ENCODE measurements around the gene NLRX1.

The NLRX1 gene, protein sequence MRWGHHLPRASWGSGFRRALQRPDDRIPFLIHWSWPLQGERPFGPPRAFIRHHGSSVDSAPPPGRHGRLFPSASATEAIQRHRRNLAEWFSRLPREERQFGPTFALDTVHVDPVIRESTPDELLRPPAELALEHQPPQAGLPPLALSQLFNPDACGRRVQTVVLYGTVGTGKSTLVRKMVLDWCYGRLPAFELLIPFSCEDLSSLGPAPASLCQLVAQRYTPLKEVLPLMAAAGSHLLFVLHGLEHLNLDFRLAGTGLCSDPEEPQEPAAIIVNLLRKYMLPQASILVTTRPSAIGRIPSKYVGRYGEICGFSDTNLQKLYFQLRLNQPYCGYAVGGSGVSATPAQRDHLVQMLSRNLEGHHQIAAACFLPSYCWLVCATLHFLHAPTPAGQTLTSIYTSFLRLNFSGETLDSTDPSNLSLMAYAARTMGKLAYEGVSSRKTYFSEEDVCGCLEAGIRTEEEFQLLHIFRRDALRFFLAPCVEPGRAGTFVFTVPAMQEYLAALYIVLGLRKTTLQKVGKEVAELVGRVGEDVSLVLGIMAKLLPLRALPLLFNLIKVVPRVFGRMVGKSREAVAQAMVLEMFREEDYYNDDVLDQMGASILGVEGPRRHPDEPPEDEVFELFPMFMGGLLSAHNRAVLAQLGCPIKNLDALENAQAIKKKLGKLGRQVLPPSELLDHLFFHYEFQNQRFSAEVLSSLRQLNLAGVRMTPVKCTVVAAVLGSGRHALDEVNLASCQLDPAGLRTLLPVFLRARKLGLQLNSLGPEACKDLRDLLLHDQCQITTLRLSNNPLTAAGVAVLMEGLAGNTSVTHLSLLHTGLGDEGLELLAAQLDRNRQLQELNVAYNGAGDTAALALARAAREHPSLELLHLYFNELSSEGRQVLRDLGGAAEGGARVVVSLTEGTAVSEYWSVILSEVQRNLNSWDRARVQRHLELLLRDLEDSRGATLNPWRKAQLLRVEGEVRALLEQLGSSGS

DNA sequence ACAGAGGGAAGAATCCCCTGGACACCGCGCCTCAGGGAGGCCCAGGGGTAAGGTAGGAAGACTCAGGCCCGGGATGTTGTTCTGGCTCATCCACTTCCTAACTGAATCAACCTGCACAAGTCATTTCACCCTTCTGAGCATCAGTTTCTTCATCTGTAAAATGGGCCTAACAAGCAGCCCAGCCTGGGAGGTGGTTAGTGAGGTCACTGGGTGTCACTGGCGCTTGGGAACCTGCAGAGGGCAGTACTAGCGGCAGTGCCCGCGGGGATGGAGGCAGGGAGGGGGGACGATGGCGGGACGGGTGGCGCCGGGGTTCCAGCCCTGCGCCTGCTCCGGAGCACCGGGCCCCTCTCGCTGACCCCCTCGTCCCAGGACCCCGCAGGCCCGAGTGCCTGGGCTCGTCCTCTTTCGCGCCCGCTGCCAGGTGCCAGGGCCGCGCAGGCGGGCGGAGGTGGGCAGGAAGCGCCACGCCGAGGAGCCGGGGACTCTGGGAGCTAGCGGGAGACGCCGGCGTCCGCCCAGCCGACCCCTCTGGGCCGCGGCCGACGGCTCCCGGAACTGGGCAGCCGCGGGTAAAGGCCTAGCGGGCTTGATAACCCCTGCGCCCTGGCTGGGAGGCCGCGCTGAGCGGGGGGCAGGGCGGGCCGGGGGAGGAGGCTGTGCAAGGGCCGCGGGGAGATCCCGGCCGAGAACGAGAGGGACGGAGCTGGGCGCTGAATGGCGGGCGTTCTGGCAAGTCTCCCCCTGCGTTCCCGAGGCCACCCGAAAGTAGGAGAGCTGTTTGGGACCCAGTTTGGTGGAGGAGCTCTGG, at the start of gene NLRX1:
Gene NLRX1, plus strand, starts transcription at position 255 of the 811 bp plus-strand sequence. CDS start 2,679 bp downstream, outside the sequence.
- peak within 1 kb of the TSS; percentile 65 for H3K27ac ChIP-seq
- TF ChIP-seq ZFX (IDR thresholded peaks at IDR 0.05; ENCODE audit: borderline replicate concordance): no peak
- TF ChIP-seq, protein P1, sequence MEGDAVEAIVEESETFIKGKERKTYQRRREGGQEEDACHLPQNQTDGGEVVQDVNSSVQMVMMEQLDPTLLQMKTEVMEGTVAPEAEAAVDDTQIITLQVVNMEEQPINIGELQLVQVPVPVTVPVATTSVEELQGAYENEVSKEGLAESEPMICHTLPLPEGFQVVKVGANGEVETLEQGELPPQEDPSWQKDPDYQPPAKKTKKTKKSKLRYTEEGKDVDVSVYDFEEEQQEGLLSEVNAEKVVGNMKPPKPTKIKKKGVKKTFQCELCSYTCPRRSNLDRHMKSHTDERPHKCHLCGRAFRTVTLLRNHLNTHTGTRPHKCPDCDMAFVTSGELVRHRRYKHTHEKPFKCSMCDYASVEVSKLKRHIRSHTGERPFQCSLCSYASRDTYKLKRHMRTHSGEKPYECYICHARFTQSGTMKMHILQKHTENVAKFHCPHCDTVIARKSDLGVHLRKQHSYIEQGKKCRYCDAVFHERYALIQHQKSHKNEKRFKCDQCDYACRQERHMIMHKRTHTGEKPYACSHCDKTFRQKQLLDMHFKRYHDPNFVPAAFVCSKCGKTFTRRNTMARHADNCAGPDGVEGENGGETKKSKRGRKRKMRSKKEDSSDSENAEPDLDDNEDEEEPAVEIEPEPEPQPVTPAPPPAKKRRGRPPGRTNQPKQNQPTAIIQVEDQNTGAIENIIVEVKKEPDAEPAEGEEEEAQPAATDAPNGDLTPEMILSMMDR (IDR thresholded peaks at IDR 0.05): peak; percentile 95

DNA sequence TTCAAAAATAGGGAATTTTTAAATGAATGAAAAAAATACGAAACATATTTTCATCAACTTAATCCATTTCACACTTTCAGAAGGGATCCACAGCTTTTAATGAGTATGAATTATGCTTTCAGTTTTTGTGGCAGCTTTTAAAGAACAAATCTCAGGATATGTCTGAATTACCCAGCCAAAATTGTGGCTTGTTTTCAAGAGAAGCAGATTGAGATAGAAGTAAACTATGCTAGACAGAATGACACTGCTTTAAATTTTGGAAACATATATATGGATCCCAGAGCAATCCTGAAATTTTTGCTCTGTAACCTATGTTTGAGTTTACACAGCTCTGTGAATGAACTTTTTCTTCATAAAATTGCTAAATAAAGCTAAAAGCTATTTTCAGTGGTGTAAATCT, 49.6 kb upstream of the NLRX1 start:
- no peak for TF ChIP-seq ZFX (IDR thresholded peaks at IDR 0.05; ENCODE audit: borderline replicate concordance)
- TF ChIP-seq, protein P1 (IDR thresholded peaks at IDR 0.05): no peak
- H3K27ac ChIP-seq: peak overlapping the region; percentile 74

DNA sequence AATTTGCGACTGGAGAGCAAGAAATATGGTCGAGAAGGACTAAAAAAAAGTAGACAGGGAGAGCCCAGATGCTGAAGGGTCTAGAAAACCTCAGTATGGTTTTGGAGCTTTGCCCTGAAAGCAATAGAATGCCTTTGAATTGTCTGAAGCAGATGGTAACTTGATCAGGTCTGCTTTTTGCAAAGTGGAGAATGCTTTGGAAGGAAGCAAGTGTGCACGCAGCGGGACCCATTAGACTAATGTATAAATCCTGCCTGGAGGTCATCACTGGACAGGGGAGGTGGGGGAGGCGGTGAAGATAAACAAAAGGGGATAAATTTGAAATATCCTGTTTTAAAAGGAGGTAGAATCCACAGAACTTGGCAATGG, 47.9 kb upstream of the NLRX1 start:
- H3K27ac ChIP-seq: peak overlapping the region; percentile 74
- TF ChIP-seq, protein P1 (IDR thresholded peaks at IDR 0.05): no peak
- no peak for TF ChIP-seq ZFX (IDR thresholded peaks at IDR 0.05; ENCODE audit: borderline replicate concordance)

DNA sequence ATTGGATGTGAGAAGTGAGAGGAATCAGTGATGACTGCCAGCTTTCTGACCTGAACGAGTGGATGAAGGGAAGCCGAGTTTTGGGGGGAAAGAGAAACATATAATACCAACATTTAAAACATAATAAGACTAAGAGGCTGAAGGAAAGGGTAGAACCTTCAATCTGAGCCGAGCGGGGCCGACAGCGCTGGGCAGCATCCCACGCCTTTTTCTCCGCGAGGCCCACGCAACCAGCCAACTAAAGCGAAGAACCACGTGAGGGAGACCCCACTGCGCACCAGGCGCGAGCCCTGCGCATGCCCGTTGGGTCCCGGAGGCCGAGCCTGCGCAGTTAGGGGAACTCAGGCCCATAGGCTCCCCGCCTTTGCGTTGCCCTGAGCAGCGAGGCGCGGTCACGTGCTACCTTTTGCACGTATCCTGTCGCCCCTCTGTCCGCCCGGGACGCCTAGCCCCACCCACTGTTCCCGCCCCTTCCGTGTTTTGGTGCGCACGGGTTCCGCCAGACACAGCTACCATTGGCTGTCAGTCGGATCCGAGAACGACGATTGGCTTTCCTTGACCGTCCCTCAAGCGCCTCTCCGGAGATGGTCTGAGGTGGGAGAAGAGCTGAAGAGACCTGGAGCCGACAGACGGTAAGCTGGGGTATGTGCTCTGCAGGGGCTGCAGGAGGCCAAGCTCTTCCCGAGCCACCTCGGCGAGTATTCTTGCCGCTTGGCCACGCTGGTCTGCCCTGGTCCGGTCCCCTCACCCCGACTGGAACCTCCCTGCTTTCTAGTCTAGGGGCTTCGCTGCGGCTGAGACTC, 47.3 kb upstream of the NLRX1 start, which contains the start of gene HINFP:
Gene HINFP, plus strand, starts transcription at position 573 of the 803 bp plus-strand sequence. CDS start 5,365 bp downstream, outside the sequence.
- TF ChIP-seq ZFX (IDR thresholded peaks at IDR 0.05; ENCODE audit: borderline replicate concordance): no peak
- TF ChIP-seq, protein P1 (IDR thresholded peaks at IDR 0.05): no peak
- peak within 1 kb of the TSS; percentile 74 for H3K27ac ChIP-seq

DNA sequence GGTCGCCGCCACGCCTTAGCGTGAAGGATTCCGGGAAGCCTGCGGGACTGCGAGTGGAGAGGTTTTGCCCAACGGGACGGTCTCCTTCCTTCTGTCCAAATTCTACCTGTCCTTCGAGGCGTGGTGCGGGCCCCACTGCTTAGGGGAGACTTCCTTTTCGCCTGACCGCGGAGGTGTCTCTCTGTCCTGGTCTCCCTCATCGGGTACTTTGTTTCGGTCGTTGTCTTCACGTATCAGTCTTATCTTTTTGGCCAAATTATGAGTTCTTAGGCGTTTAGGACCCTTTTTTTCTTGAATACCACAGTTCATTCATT, 46.8 kb upstream of the NLRX1 start:
- TF ChIP-seq, protein P1 (IDR thresholded peaks at IDR 0.05): no peak
- TF ChIP-seq ZFX (IDR thresholded peaks at IDR 0.05; ENCODE audit: borderline replicate concordance): no peak
- peak overlapping the region; percentile 74 for H3K27ac ChIP-seq

DNA sequence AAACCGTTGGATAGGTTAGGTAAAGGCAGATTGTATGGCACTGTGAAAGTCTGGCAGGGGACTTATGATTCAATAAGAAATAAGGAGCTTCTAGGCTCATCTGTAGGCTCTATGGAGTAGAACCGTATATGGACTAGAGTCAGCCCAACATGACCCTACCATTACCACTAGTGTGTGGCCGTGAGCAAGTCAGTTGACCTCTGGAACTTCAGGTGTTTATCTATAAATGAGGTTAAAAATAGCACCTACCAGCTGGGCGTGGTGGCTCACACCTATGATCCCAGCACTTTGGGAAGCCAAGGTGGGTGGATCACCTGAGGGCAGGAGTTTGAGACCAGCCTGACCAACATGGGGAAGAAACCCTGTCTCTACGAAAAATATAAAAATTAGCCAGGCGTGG, 42.7 kb upstream of the NLRX1 start:
- no peak for TF ChIP-seq ZFX (IDR thresholded peaks at IDR 0.05; ENCODE audit: borderline replicate concordance)
- TF ChIP-seq, protein P1 (IDR thresholded peaks at IDR 0.05): no peak
- H3K27ac ChIP-seq: peak overlapping the region; percentile 53
